Stimulated activated CD4-positive, alpha-beta T cell treated with anti-CD3 and anti-CD28 coated beads, TNF-alpha, amount 100 ng/mL, for 48 hours (primary cell): Measurements from ENCODE around the gene GPC2.
"Not testable (repeated sequence)": the region's sequence is repeated elsewhere in the genome, so short reads cannot be mapped to it uniquely, and the experiment has no call there.

ENCODE experiments used
- DNase-seq, 3 donors: peaks; one replicate each; pipeline ENCODE4 v3.0.0-alpha.2; 2020; ENCODE audit warnings: low read depth in 3 of 3

The GPC2 gene, protein sequence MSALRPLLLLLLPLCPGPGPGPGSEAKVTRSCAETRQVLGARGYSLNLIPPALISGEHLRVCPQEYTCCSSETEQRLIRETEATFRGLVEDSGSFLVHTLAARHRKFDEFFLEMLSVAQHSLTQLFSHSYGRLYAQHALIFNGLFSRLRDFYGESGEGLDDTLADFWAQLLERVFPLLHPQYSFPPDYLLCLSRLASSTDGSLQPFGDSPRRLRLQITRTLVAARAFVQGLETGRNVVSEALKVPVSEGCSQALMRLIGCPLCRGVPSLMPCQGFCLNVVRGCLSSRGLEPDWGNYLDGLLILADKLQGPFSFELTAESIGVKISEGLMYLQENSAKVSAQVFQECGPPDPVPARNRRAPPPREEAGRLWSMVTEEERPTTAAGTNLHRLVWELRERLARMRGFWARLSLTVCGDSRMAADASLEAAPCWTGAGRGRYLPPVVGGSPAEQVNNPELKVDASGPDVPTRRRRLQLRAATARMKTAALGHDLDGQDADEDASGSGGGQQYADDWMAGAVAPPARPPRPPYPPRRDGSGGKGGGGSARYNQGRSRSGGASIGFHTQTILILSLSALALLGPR

GRCh38 chr7:100177045-100178001 is at the start of gene GPC2, which contains the start of gene STAG3:
TSS of gene GPC2 (minus strand) at chr7:100177381. CDS start at chr7:100177199, 182 bp downstream.
TSS of gene STAG3 (plus strand) at chr7:100177918. CDS start at chr7:100180557, 2,639 bp downstream.
- peak; percentile 98 to 99 (median 98) for DNase-seq

GRCh38 chr7:100224891-100225290 is 47.7 kb upstream of the GPC2 start:
- DNase-seq = not testable (repeated sequence)

DNA sequence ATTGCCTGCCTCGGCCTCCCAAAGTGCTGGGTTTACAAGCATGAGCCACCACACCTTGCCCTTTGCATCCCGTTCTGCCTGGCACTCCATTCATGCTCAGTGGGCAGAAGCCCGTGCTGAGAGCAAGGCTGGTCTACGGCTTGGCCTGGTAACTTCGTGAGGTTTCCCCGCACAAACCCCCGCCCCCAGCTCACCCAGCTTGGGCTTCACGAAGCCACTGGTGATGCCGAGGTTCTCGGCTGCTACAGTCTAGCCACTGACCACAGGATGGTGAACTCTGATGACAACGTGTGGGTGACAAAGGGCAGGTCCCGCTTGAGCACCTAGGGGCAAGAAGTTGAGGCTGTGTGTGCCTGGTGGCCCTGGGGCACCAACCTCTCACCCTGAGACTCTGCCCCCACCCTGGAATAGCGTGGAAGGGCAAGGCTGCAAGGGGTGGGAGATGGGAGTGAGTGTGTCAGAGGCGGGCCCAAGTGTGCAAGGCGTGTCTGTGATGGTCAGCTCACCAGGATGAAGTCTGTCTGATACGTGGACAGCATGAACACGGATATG is 46.3 kb upstream of the GPC2 start:
- DNase-seq = not testable (repeated sequence)

- DNase-seq = no peak
Measured at GRCh38 chr7:100222445-100223132, 45.4 kb upstream of the GPC2 start.

DNA sequence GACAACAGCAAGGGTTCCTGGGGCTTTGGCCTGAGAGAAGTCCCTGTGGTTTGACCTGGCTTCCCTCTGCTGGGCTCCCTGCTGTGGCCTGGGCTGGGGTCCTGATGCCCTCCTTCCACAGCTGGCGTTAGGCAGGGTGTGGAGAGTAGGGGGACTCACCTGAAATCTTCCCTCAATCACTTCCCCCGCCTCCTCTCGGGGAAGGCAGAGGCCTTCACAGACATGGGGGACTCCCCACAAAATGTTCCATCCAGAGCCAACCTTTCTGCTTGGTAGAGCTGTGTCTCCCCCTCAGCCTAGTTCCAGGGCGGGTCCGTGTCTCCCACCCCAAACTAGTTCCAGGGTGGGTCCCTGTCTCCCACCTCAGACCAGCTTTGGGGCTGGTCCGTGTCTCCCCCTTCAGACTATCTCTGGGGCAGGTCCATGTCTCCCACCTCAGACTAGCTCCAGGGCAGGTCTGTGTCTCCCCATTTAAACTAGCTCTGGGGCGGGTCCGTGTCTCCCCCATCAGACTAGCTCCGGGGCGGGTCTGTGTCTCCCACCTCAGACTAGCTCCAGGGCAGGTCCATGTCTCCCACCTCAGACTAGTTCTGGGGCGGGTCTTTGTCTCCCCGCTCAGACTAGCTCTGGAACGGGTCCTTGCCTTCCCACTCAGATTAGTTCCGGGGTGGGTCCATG is 44.7 kb upstream of the GPC2 start:
- no peak for DNase-seq

- DNase-seq = peak in 2 of 3 donors; percentile 50 to 74
Measured at GRCh38 chr7:100221231-100221718, 44.1 kb upstream of the GPC2 start.

DNA sequence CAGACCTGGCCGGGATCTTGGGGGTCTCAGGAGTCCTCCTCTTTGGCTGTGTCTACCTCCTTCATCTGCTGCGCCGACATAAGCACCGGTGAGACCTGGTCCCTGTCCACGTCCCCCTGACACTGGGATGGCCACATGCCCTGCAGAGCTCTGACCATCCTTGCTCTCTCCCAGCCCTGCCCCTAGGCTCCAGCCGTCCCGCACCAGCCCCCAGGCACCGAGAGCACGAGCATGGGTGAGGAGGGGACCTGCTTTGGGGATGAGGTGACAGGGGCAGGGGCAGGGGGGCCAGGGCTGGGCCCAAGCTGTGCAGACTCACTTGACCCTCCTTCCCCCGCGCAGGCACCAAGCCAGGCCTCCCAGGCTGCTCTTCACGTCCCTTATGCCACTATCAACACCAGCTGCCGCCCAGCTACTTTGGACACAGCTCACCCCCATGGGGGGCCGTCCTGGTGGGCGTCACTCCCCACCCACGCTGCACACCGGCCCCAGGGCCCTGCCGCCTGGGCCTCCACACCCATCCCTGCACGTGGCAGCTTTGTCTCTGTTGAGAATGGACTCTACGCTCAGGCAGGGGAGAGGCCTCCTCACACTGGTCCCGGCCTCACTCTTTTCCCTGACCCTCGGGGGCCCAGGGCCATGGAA is 43.5 kb upstream of the GPC2 start:
- DNase-seq = no peak

DNA sequence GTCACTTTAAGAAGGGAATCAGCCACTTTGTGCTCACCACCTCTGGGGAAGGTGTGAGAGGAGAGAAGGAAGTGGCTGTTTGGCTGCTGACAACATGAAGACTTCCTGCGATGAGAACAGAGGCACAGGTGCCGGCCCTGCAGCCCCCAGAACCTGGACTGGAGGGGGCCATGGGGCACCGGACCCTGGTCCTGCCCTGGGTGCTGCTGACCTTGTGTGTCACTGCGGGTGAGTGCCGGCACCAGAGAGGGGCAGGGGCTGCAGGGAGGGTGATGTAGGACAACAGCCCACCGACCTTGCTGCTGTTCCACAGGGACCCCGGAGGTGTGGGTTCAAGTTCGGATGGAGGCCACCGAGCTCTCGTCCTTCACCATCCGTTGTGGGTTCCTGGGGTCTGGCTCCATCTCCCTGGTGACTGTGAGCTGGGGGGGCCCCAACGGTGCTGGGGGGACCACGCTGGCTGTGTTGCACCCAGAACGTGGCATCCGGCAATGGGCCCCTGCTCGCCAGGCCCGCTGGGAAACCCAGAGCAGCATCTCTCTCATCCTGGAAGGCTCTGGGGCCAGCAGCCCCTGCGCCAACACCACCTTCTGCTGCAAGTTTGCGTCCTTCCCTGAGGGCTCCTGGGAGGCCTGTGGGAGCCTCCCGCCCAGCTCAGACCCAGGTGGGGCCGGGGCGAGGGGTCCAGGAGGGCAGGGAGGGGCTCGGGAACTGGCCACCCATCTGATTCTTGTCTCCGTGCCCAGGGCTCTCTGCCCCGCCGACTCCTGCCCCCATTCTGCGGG is 42.8 kb upstream of the GPC2 start, which contains the start of gene PVRIG:
Gene PVRIG, plus strand, starts transcription at position 149 of the 785 bp plus-strand sequence. Its CDS starts 22 bp downstream, at position 171.
- DNase-seq = not testable (repeated sequence)

DNA sequence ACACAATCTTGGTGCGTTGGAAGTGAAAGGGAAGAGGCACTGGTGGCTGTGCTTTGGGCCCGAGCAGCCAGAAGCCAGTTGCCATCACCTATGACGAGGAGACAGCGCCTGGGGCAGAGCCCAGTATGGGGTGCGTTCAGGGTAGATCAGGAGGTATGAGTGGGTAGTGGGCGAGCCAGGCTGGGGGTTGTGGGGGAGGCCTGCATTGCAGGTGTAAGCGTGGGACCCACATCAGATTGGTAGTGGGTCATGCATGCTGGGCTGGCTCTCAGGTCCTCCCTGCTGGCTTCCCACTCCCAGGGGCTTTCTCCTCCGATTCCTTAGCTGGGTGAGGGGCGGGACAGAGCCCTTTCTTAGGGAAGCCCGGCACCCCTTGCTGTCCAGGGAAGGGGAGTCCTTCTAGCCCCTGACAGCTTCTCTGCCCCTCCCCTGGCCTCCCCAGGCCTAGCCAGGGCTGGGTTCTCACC is 42.1 kb upstream of the GPC2 start:
- no peak for DNase-seq

DNA sequence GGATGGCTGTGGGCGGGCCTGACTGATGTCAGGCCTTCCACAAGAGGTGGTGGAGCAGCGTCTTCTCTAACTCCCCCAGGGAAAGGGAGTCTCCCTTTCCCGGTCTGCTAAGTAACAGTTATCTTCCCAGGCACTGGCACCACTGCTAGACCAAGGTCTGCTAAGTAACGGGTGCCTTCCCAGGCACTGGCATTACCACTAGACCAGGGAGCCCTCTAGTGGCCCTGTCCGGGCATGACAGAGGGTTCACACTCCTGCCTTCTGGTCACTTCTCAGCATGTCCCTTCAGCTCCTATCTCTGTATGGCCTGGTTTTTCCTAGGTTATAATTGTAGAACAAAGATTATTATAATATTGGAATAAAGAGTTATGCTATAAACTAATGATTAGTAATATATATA is 40.8 kb upstream of the GPC2 start:
- peak in 2 of 3 donors; percentile 74 for DNase-seq

- DNase-seq = no peak
Measured at GRCh38 chr7:100215895-100216294, 38.7 kb upstream of the GPC2 start.

GRCh38 chr7:100214356-100214755 is 37.2 kb upstream of the GPC2 start:
- not testable (repeated sequence) for DNase-seq

DNA sequence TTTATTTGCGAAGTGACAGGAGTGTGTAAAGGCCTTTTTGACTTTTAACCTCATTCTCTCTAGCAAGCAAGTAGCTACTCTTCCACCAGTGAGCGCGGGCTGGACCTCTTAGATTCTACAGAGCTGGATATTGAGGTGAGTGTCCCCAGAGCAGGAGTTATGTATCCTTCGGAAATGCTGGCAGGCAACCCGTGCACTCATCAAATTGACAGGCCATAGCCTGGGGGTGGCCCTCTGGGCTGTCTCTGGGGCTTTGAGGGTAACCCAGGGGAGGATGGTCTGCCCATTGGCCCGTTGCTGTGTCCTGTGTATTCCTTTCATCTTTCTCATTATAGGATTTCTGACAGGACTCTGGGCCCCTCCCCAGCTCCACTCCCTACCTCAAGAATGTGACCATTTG is 36.5 kb upstream of the GPC2 start:
- DNase-seq = no peak

- no peak for DNase-seq
Measured at GRCh38 chr7:100212631-100213286, 35.6 kb upstream of the GPC2 start.

- no peak for DNase-seq
Measured at GRCh38 chr7:100211342-100211780, 34.2 kb upstream of the GPC2 start.

DNA sequence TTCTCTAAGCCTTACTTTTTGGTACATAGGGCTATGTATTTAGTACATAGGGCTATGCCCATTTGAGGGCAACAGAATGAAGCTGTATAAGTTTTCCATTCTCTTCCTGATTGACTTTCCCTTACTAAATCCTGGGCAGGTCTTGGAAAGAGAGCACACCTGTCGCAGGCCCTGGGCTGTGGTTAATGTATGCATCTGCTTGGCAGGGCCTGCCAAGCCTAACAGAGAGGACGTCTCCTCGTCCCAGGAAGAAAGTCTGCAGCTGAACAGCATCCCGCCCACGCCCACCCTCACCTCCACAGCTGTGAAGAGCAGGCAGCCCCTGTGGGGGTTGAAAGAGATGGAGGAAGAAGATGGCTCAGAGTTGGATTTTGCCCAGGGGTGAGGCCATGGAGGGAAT is 33.6 kb upstream of the GPC2 start:
- no peak for DNase-seq

- DNase-seq = no peak
Measured at GRCh38 chr7:100209493-100209892, 32.3 kb upstream of the GPC2 start.

- peak in 1 of 3 donors; percentile 45 for DNase-seq
Measured at GRCh38 chr7:100208911-100209408, 31.8 kb upstream of the GPC2 start.
